Measurements from ENCODE around the gene ANKRD9. TPM values are rescaled to one million over a fixed set of nuclear protein-coding genes. Genes with fewer than 3 reads are reported as not detected.

ANKRD9 gene
- total RNA-seq, 4 donors from 2014 or later: 1.8 to 16.5 (median 7.5) TPM

- Histone ChIP-seq H3K27ac (no peak overlapping the region), H3K27me3 (no peaks in the 10 kb centered on the region), H3K4me3 (no peak overlapping the region), H3K9me3 (no peaks in the 10 kb centered on the region), H3K4me1 (no peaks in the 10 kb centered on the region), H3K36me3 (no peaks in the 10 kb centered on the region)
- TF ChIP-seq, protein P1, sequence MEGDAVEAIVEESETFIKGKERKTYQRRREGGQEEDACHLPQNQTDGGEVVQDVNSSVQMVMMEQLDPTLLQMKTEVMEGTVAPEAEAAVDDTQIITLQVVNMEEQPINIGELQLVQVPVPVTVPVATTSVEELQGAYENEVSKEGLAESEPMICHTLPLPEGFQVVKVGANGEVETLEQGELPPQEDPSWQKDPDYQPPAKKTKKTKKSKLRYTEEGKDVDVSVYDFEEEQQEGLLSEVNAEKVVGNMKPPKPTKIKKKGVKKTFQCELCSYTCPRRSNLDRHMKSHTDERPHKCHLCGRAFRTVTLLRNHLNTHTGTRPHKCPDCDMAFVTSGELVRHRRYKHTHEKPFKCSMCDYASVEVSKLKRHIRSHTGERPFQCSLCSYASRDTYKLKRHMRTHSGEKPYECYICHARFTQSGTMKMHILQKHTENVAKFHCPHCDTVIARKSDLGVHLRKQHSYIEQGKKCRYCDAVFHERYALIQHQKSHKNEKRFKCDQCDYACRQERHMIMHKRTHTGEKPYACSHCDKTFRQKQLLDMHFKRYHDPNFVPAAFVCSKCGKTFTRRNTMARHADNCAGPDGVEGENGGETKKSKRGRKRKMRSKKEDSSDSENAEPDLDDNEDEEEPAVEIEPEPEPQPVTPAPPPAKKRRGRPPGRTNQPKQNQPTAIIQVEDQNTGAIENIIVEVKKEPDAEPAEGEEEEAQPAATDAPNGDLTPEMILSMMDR (IDR thresholded peaks at IDR 0.05): no peak
- no peak for TF ChIP-seq POLR2A (IDR thresholded peaks at IDR 0.05)
- intact Hi-C loops (cut with DNase I; ENCODE audit: low total_unique reads): no loop called here
- DNase-seq: no peak
These were observed 47.2 kb downstream of the ANKRD9 start for GRCh38 chr14:102462391-102462790.

DNA sequence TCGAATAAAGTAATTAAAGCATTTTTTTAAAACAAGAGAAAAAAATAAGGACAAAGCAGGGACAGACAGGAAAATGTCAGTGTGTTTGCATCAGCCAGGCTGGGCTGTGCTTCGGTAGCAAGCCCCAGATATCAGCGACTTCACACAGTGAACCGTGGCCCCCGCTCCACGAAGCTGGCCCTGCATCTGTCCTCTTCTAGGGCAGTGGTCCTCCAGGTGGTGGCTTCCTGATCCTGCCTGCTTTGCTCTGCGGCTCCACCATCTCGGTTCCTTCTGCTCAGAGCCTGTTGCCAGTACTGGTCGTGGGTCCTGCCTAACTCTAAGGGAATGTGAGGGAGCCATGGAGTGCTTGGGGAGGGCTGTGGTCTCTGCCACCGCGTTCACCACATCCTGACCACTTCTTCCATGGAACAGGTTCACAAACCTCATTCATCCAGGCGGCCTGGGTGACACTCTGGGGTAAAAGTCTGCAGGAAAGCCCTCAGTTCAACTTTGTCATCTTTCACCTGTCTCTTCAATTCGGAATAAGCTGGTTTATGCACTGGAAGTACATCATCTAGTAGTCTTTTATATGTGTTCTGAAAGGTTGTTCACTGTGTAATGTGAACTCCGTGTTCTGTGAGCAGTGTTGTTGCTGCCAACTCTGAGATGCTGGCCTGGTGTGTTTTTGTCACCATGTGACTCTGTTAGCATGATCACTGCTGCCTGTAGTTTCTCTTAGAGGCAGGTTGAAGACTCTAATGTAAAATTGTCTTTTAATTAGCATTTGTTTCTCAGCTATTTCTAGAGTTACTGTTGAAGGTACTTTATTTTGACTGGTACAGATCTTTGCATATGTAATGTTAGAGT is 47.9 kb downstream of the ANKRD9 start:
- TF ChIP-seq POLR2A (IDR thresholded peaks at IDR 0.05): no peak
- TF ChIP-seq, protein P1 (IDR thresholded peaks at IDR 0.05): no peak
- Histone ChIP-seq H3K9me3 (no peaks in the 10 kb centered on the region), H3K27ac (no peak overlapping the region), H3K27me3 (no peaks in the 10 kb centered on the region), H3K4me1 (no peaks in the 10 kb centered on the region), H3K36me3 (no peaks in the 10 kb centered on the region), H3K4me3 (no peak overlapping the region)
- no peak for DNase-seq
- intact Hi-C loops (cut with DNase I; ENCODE audit: low total_unique reads): no loop called here

GRCh38 chr14:102457509-102457908 is 52.1 kb downstream of the ANKRD9 start:
- Histone ChIP-seq H3K27ac (no peak overlapping the region), H3K9me3 (no peaks in the 10 kb centered on the region), H3K4me3 (no peak overlapping the region), H3K27me3 (no peaks in the 10 kb centered on the region), H3K36me3 (no peaks in the 10 kb centered on the region), H3K4me1 (no peaks in the 10 kb centered on the region)
- TF ChIP-seq, protein P1 (IDR thresholded peaks at IDR 0.05): no peak
- no peak for TF ChIP-seq POLR2A (IDR thresholded peaks at IDR 0.05)
- intact Hi-C loops (cut with DNase I; ENCODE audit: low total_unique reads): no loop called here
- DNase-seq: no peak

DNA sequence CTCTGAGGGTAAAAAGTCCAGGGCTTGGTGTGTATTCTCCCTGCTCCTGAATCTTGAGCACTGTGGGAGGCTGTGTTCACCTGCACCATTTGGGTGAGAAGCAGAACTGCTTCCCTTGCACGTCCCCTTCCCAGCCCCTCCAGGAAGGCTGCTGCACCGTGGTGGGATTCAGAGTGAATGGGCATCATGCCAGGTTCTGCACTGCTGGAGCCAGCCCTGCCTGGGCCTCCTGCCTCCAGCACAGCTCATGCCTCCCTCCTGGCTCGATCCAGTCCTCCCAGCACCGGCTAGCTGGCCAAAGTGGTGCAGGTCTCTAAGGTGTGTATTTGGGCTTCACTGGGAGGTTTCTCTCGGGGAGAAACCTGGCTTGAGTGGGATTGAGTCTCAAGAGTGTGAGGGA is 54.9 kb downstream of the ANKRD9 start:
- H3K4me3 ChIP-seq: no peak overlapping the region
- no peak overlapping the region for H3K27ac ChIP-seq
- no peaks in the 10 kb centered on the region for H3K36me3 ChIP-seq
- intact Hi-C loops (cut with DNase I; ENCODE audit: low total_unique reads): no loop called here
- TF ChIP-seq, protein P1 (IDR thresholded peaks at IDR 0.05): no peak
- no peak for TF ChIP-seq POLR2A (IDR thresholded peaks at IDR 0.05)
- no peaks in the 10 kb centered on the region for H3K9me3 ChIP-seq
- no peak for DNase-seq
- H3K4me1 ChIP-seq: no peaks in the 10 kb centered on the region
- no peaks in the 10 kb centered on the region for H3K27me3 ChIP-seq

DNA sequence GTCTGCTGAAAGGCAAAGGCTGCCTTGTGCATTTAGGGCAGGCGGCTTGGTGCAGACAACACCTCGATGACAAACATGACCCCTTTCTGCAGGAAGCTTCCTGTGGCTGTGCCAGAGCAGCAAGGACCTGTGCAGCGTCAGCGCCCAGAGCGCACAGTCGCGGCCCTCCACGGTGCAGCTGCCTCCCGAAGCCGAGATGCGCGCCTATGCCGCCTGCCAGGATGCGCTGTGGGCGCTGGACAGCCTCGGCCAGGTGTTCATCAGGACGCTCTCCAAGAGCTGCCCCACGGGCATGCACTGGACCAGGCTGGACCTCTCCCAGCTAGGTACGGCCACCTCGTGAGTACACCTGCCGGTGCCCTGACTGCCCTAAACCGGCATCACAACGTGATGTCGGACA is 57.3 kb downstream of the ANKRD9 start:
- DNase-seq: no peak
- Histone ChIP-seq H3K9me3 (no peaks in the 10 kb centered on the region), H3K4me1 (no peaks in the 10 kb centered on the region), H3K4me3 (no peak overlapping the region), H3K36me3 (no peaks in the 10 kb centered on the region), H3K27me3 (no peaks in the 10 kb centered on the region), H3K27ac (no peak overlapping the region)
- intact Hi-C loops (cut with DNase I; ENCODE audit: low total_unique reads): no loop called here
- TF ChIP-seq POLR2A (IDR thresholded peaks at IDR 0.05): no peak
- TF ChIP-seq, protein P1 (IDR thresholded peaks at IDR 0.05): no peak

Measured in uterus (tissue), 4 donors.